C4-2B (cell line): ENCODE results near the gene SHB.

Experiments used
- ZFX ChIP-seq: fragments of 450-650 bp; IDR thresholded peaks from 2 replicates; pipeline ENCODE4 v1.6.1; 2017
- TF ChIP-seq, protein P1 (sequence below): fragments of 450-650 bp; conservative IDR thresholded peaks from 2 replicates; pipeline ENCODE4 v1.5.1; 2017; ENCODE audit warnings: mild to moderate bottlenecking

DNA sequence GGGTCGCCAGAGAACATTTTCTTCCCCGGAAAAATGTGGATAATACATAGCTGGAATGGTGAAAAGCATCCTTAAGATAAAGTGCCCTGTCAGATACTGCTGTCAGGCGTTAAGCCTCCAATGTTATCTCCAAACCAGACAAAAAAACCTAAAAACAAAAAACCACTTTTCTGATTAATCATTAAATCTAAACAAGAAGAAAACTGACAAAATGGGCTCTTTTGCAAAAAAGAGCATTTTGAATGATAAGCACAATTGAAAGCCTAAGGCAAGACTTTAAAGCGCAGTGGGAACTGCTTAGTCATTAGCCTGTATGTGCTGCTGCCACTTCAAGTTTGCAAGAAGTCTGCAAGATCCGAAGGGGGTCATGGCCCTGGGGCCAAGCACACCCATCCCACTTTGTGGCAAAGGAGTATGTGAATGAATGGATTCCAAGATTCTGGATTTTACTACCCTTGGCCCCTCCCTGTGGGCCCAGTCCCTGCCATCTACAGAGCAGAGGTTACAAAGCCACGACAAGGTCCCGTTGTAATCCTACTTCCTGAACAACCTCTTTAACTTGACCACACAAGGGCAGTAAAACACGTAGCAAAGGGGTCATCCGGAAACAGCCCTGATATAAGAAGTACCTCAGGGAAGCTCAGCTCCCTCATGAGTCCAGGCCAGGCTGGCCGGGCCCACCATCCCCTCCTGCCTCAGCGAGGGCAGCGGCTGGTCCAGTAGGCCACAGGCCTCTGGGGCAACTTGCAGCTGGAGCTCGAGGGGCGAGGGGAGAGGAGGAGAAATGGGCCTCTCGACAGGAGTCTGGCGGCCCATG lies 29.7 kb downstream of the SHB start:
- TF ChIP-seq, protein P1, sequence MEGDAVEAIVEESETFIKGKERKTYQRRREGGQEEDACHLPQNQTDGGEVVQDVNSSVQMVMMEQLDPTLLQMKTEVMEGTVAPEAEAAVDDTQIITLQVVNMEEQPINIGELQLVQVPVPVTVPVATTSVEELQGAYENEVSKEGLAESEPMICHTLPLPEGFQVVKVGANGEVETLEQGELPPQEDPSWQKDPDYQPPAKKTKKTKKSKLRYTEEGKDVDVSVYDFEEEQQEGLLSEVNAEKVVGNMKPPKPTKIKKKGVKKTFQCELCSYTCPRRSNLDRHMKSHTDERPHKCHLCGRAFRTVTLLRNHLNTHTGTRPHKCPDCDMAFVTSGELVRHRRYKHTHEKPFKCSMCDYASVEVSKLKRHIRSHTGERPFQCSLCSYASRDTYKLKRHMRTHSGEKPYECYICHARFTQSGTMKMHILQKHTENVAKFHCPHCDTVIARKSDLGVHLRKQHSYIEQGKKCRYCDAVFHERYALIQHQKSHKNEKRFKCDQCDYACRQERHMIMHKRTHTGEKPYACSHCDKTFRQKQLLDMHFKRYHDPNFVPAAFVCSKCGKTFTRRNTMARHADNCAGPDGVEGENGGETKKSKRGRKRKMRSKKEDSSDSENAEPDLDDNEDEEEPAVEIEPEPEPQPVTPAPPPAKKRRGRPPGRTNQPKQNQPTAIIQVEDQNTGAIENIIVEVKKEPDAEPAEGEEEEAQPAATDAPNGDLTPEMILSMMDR, result no peak
- no peak for TF ChIP-seq ZFX
